ENCODE results near the gene PRAMEF18. TPM values are rescaled to one million over a fixed set of nuclear protein-coding genes. Genes with fewer than 3 reads are reported as not detected.
"Not testable (repeated sequence)": the region's sequence is repeated elsewhere in the genome, so short reads cannot be mapped to it uniquely, and the experiment has no call there.

The PRAMEF18 gene
- total RNA-seq, 6 experiments from 2014 or later: not detected

GRCh38 chr1:13231061-13231750 is 5.3 kb upstream of the PRAMEF18 start:
- H3K27ac ChIP-seq; intact Hi-C loops (cut with DNase I): not testable (repeated sequence)

GRCh38 chr1:13230601-13231000 is 4.6 kb upstream of the PRAMEF18 start:
- H3K4me3 ChIP-seq; H3K27ac ChIP-seq; H3K9me3 ChIP-seq; ATAC-seq; intact Hi-C loops (cut with DNase I); H3K36me3 ChIP-seq; H3K27me3 ChIP-seq: not testable (repeated sequence)
- peaks cover 0 to 13% (median 0%) of the 10 kb centered on the region in 4 donors for H3K4me1 ChIP-seq
- peak in 1 of 3 donors; percentile 12 for DNase-seq
- 80% methylated on average over 2 of the region's 2 CpGs for WGBS (ENCODE audit: insufficient coverage, low coverage, low lambda C conversion rate, missing lambda C conversion rate)

More at GRCh38 chr1:13231061-13231750, 5.3 kb upstream of the PRAMEF18 start:
- not testable (repeated sequence) for ATAC-seq, H3K27me3 ChIP-seq, H3K9me3 ChIP-seq, H3K36me3 ChIP-seq, H3K4me3 ChIP-seq
- H3K4me1 ChIP-seq: peaks cover 0 to 13% (median 0%) of the 10 kb centered on the region in 4 donors
- WGBS (ENCODE audit: insufficient coverage, low coverage, low lambda C conversion rate, missing lambda C conversion rate): 79% methylated on average over 7 of the region's 7 CpGs
- peak in 1 of 3 donors; percentile 21 for DNase-seq

- H3K27me3 ChIP-seq; H3K4me3 ChIP-seq; H3K9me3 ChIP-seq; H3K27ac ChIP-seq; ATAC-seq; intact Hi-C loops (cut with DNase I); H3K36me3 ChIP-seq: not testable (repeated sequence)
- peaks cover 0 to 13% (median 0%) of the 10 kb centered on the region in 4 donors for H3K4me1 ChIP-seq
- DNase-seq: peak in 1 of 3 donors; percentile 4
- 70% methylated on average over 5 of the region's 5 CpGs for WGBS (ENCODE audit: insufficient coverage, low coverage, low lambda C conversion rate, missing lambda C conversion rate)
Observed at GRCh38 chr1:13230096-13230495, 4.1 kb upstream of the PRAMEF18 start.

GRCh38 chr1:13228343-13228781 is 2.4 kb upstream of the PRAMEF18 start:
- Histone ChIP-seq H3K4me3 (no peak overlapping the region), H3K9me3 (no peaks in the 10 kb centered on the region), H3K27me3 (no peaks in the 10 kb centered on the region), H3K36me3 (no peaks in the 10 kb centered on the region), H3K27ac (no peak overlapping the region), H3K4me1 (no peaks in the 10 kb centered on the region)
- peak in 2 of 3 donors; percentile 58 for DNase-seq
- intact Hi-C loops (cut with DNase I): no loop called here
- 67% methylated on average over 6 of the region's 7 CpGs for WGBS (ENCODE audit: insufficient coverage, low coverage, low lambda C conversion rate, missing lambda C conversion rate)
- TF ChIP-seq POLR2A (IDR thresholded peaks at IDR 0.05) (no peak), CTCF (IDR thresholded peaks at IDR 0.05) (peak; percentile 25 to 77 (median 66))
- peak; percentile 60 to 72 (median 67) for ATAC-seq

- H3K27me3 ChIP-seq; ATAC-seq; H3K36me3 ChIP-seq; H3K4me3 ChIP-seq; intact Hi-C loops (cut with DNase I); H3K4me1 ChIP-seq; H3K9me3 ChIP-seq; H3K27ac ChIP-seq: not testable (repeated sequence)
- 76% methylated on average over 8 of the region's 8 CpGs for WGBS (ENCODE audit: insufficient coverage, low coverage, low lambda C conversion rate, missing lambda C conversion rate)
- DNase-seq: peak in 2 of 3 donors; percentile 15 to 22
Observed at GRCh38 chr1:13227271-13228055, 1.5 kb upstream of the PRAMEF18 start.

GRCh38 chr1:13224480-13225060 is 1.4 kb downstream of the PRAMEF18 start:
- Histone ChIP-seq H3K4me3 (no peak overlapping the region), H3K36me3 (no peaks in the 10 kb centered on the region), H3K27me3 (no peaks in the 10 kb centered on the region), H3K4me1 (no peaks in the 10 kb centered on the region), H3K9me3 (no peaks in the 10 kb centered on the region), H3K27ac (no peak overlapping the region)
- intact Hi-C loops (cut with DNase I): no loop called here
- 75% methylated on average over 5 of the region's 5 CpGs for WGBS (ENCODE audit: insufficient coverage, low coverage, low lambda C conversion rate, missing lambda C conversion rate)
- peak in 2 of 3 donors; percentile 8 to 33 for DNase-seq
- TF ChIP-seq CTCF (IDR thresholded peaks at IDR 0.05) (no peak), POLR2A (IDR thresholded peaks at IDR 0.05) (no peak)
- ATAC-seq: peak in 1 of 4 donors; percentile 22

GRCh38 chr1:13222788-13223187 is 3.2 kb downstream of the PRAMEF18 start:
- H3K36me3 ChIP-seq; H3K9me3 ChIP-seq; H3K4me1 ChIP-seq; H3K27me3 ChIP-seq; H3K27ac ChIP-seq; DNase-seq; intact Hi-C loops (cut with DNase I); H3K4me3 ChIP-seq: not testable (repeated sequence)
- ATAC-seq: peak in 1 of 4 donors; percentile 37
- WGBS (ENCODE audit: insufficient coverage, low coverage, low lambda C conversion rate, missing lambda C conversion rate): no CpG with 5 or more reads among the region's 4 CpGs

GRCh38 chr1:13219203-13219602 is 6.8 kb downstream of the PRAMEF18 start:
- intact Hi-C loops (cut with DNase I): not testable (repeated sequence)

GRCh38 chr1:13216619-13217018 is 9.3 kb downstream of the PRAMEF18 start:
- H3K4me1 ChIP-seq; H3K9me3 ChIP-seq; H3K36me3 ChIP-seq; H3K27me3 ChIP-seq; H3K4me3 ChIP-seq; intact Hi-C loops (cut with DNase I); DNase-seq; H3K27ac ChIP-seq: not testable (repeated sequence)
- WGBS (ENCODE audit: insufficient coverage, low coverage, low lambda C conversion rate, missing lambda C conversion rate): no CpG with 5 or more reads among the region's 7 CpGs
- ATAC-seq: peak; percentile 38 to 83 (median 58)

More at GRCh38 chr1:13219203-13219602, 6.8 kb downstream of the PRAMEF18 start:
- not testable (repeated sequence) for DNase-seq, H3K4me3 ChIP-seq, H3K4me1 ChIP-seq, H3K9me3 ChIP-seq, H3K27me3 ChIP-seq, ATAC-seq, H3K27ac ChIP-seq, H3K36me3 ChIP-seq
- no CpG with 5 or more reads among the region's 3 CpGs for WGBS (ENCODE audit: insufficient coverage, low coverage, low lambda C conversion rate, missing lambda C conversion rate)

All from right lobe of liver (tissue), 6 donors.